OCI-LY1 (cell line): ENCODE measurements around the gene PDK3.

ENCODE experiments used
- EZH2 ChIP-seq: fragments of 200-600 bp; sonication (generic), shearing (Covaris generic); IDR thresholded peaks from 2 replicates; pipeline ENCODE4 v1.8.0; 2017; ENCODE audit warnings: borderline replicate concordance, mixed run types, mild to moderate bottlenecking, antibody characterized with exemption, low read length, moderate library complexity, mixed read lengths
- TF ChIP-seq, protein P1 (sequence below): fragments of 200-600 bp; sonication (generic), shearing (Covaris generic); IDR thresholded peaks from 2 replicates; pipeline ENCODE4 v1.5.1; 2017; ENCODE audit warnings: mild to moderate bottlenecking, antibody characterized with exemption, low read length, moderate library complexity, mixed read lengths

DNA sequence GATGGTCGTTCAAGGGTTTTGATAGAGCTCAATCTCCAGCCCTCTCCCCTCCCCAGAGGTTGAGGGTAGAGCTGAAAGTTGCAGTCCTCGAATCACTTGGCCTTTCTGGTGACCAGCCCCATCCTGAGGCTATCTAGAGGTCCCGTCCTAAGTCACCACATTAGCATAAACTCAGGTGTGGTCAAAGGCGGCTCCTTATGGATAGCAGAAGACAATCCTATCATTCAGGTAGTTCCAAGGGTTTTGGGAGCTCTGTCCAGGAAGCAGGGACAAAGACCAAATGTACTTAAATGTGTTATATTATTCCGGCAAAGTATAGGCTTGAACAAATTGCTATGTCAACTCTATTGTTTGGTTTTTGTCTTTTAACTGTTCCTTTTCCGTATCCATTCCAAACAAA lies 30.6 kb downstream of the PDK3 start:
- TF ChIP-seq, protein P1, sequence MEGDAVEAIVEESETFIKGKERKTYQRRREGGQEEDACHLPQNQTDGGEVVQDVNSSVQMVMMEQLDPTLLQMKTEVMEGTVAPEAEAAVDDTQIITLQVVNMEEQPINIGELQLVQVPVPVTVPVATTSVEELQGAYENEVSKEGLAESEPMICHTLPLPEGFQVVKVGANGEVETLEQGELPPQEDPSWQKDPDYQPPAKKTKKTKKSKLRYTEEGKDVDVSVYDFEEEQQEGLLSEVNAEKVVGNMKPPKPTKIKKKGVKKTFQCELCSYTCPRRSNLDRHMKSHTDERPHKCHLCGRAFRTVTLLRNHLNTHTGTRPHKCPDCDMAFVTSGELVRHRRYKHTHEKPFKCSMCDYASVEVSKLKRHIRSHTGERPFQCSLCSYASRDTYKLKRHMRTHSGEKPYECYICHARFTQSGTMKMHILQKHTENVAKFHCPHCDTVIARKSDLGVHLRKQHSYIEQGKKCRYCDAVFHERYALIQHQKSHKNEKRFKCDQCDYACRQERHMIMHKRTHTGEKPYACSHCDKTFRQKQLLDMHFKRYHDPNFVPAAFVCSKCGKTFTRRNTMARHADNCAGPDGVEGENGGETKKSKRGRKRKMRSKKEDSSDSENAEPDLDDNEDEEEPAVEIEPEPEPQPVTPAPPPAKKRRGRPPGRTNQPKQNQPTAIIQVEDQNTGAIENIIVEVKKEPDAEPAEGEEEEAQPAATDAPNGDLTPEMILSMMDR, result no peak
- no peak for TF ChIP-seq EZH2
